HEK293 (cell line): ENCODE data around the gene PCSK2.

ENCODE experiments used
- CTCF ChIA-PET: fragments of 350-600 bp; formaldehyde crosslinking; extraction: SDS; loops from one replicate; lab custom pipeline; 2021; ENCODE audit warnings: antibody characterized with exemption; lab: Yijun Ruan, JAX
- POLR2A ChIA-PET: fragments of 300-600 bp; formaldehyde crosslinking; extraction: SDS; loops from one replicate; lab custom pipeline; 2020; ENCODE audit warnings: antibody characterized with exemption, inconsistent platforms; lab: Yijun Ruan, JAX
- H3K27ac ChIP-seq: fragments of 200-500 bp; sonication (Bioruptor generic); 2 replicates; pipeline ENCODE4 v1.5.1; 2014; ENCODE audit warnings: low read depth, low read length, control low read depth, inconsistent platforms; ENCODE audit errors: extremely low read depth
- H3K36me3 ChIP-seq, 2 experiments: fragments of 200-500 bp in 1 of 2; sonication (Bioruptor generic) in 1 of 2; 1 replicate in 1 of 2; 2 replicates in 1 of 2; pipeline ENCODE4 v1.5.1; 2014 to 2017; ENCODE audit warnings: inconsistent platforms in 2 of 2, low read length in 2 of 2; ENCODE audit not compliant: control insufficient read depth in 2 of 2, insufficient read depth in 1 of 2
- H3K4me1 ChIP-seq: fragments of 200-500 bp; sonication (Bioruptor generic); 2 replicates; pipeline ENCODE4 v1.5.1; 2014; ENCODE audit warnings: mild to moderate bottlenecking, low read length, inconsistent platforms; ENCODE audit not compliant: control insufficient read depth, insufficient read depth
- H3K4me3 ChIP-seq: 2 replicates; pipeline ENCODE4 v1.5.1; 2011; ENCODE audit warnings: low read depth, mild to moderate bottlenecking, control low read depth, low read length, moderate library complexity
- H3K9me3 ChIP-seq: fragments of 200-500 bp; sonication (Bioruptor generic); 2 replicates; pipeline ENCODE4 v1.5.1; 2014; ENCODE audit warnings: low read depth, low read length, inconsistent platforms; ENCODE audit not compliant: control insufficient read depth, insufficient read depth
- IKZF3 ChIP-seq: fragments of 450-650 bp; IDR thresholded peaks from 2 replicates; pipeline ENCODE4 v1.5.0; 2018; ENCODE audit warnings: missing biosample characterization, mild to moderate bottlenecking, missing genetic modification characterization, moderate library complexity
- MEIS1 ChIP-seq: sonication (generic); formaldehyde crosslinking; IDR thresholded peaks from 2 replicates; pipeline ENCODE4 v1.8.1; 2022; ENCODE audit warnings: missing genetic modification reagents, mild to moderate bottlenecking, borderline replicate concordance
- PRDM6 ChIP-seq: fragments of 450-650 bp; formaldehyde crosslinking; IDR thresholded peaks from 2 replicates; pipeline ENCODE4 v1.5.1; 2017; ENCODE audit warnings: missing biosample characterization, missing genetic modification characterization
- ZBTB17 ChIP-seq: fragments of 450-650 bp; formaldehyde crosslinking; IDR thresholded peaks from 2 replicates; pipeline ENCODE4 v1.5.1; 2016; ENCODE audit warnings: missing biosample characterization, missing genetic modification characterization
- ZFHX2 ChIP-seq: fragments of 450-650 bp; formaldehyde crosslinking; conservative IDR thresholded peaks from 2 replicates; pipeline ENCODE4 v1.5.1; 2016; ENCODE audit warnings: missing biosample characterization, missing genetic modification characterization
- ZFP41 ChIP-seq: fragments of 450-650 bp; formaldehyde crosslinking; IDR thresholded peaks from 2 replicates; pipeline ENCODE4 v1.5.1; 2016; ENCODE audit warnings: missing biosample characterization, missing genetic modification characterization, borderline replicate concordance
- ZNF10 ChIP-seq: fragments of 450-650 bp; formaldehyde crosslinking; IDR thresholded peaks from 2 replicates; pipeline ENCODE4 v1.5.1; 2017; ENCODE audit warnings: missing biosample characterization, missing genetic modification characterization
- ZNF211 ChIP-seq: fragments of 450-650 bp; formaldehyde crosslinking; IDR thresholded peaks from 2 replicates; pipeline ENCODE4 v1.5.1; 2016; ENCODE audit warnings: low read depth, missing biosample characterization, missing genetic modification characterization
- ZNF423 ChIP-seq: fragments of 450-650 bp; formaldehyde crosslinking; IDR thresholded peaks from 2 replicates; pipeline ENCODE4 v1.5.1; 2016; ENCODE audit warnings: missing biosample characterization, missing genetic modification characterization
- ZNF488 ChIP-seq: fragments of 450-650 bp; formaldehyde crosslinking; IDR thresholded peaks from 2 replicates; pipeline ENCODE4 v1.5.1; 2016; ENCODE audit warnings: missing biosample characterization, missing genetic modification characterization
- ZNF529 ChIP-seq: fragments of 450-650 bp; formaldehyde crosslinking; IDR thresholded peaks from 2 replicates; pipeline ENCODE4 v1.5.1; 2017; ENCODE audit warnings: missing genetic modification characterization, missing biosample characterization; ENCODE audit not compliant: insufficient replicate concordance
- ZNF561 ChIP-seq: fragments of 450-650 bp; IDR thresholded peaks from 2 replicates; pipeline ENCODE4 v1.5.1; 2018; ENCODE audit warnings: missing biosample characterization, missing genetic modification characterization, borderline replicate concordance
- ZNF580 ChIP-seq: fragments of 450-650 bp; formaldehyde crosslinking; IDR thresholded peaks from 2 replicates; pipeline ENCODE4 v1.5.1; 2016; ENCODE audit warnings: missing biosample characterization, missing genetic modification characterization
- ZNF610 ChIP-seq: fragments of 450-650 bp; formaldehyde crosslinking; IDR thresholded peaks from 2 replicates; pipeline ENCODE4 v1.5.1; 2016; ENCODE audit warnings: missing biosample characterization, missing genetic modification characterization, borderline replicate concordance
- ZNF776 ChIP-seq: fragments of 450-650 bp; formaldehyde crosslinking; IDR thresholded peaks from 2 replicates; pipeline ENCODE4 v1.5.0; 2017; ENCODE audit warnings: missing biosample characterization, missing genetic modification characterization, borderline replicate concordance
- ZNF843 ChIP-seq: fragments of 450-650 bp; formaldehyde crosslinking; IDR thresholded peaks from 2 replicates; pipeline ENCODE4 v1.5.1; 2016; ENCODE audit warnings: missing biosample characterization, missing genetic modification characterization

The PCSK2 gene

GRCh38 chr20:17446171-17446570, 219.3 kb downstream of the PCSK2 start:
- H3K27ac ChIP-seq, result no peak overlapping the region
- H3K4me1 ChIP-seq, result no peaks in the 10 kb centered on the region
- H3K4me3 ChIP-seq, result no peak overlapping the region
- ChIA-PET CTCF (interaction anchor here (0.9 kb wide), 1 partner anchor 16 kb away, joined by 3 read pairs; no protein-coding TSS in a partner anchor), POLR2A (no interaction called here)
- H3K36me3 ChIP-seq, result no peaks in the 10 kb centered on the region
- TF ChIP-seq ZNF776 (no peak), PRDM6 (no peak), ZNF211 (no peak)
- no peaks in the 10 kb centered on the region for H3K9me3 ChIP-seq

- POLR2A ChIA-PET, result no interaction called here
- CTCF ChIA-PET, result interaction anchor here (0.5 kb wide), 1 partner anchor 18 kb away, joined by 4 read pairs; no protein-coding TSS in a partner anchor
Observed at GRCh38 chr20:17448071-17448470, 221.2 kb downstream of the PCSK2 start.

GRCh38 chr20:17449031-17449430, 222.2 kb downstream of the PCSK2 start:
- CTCF ChIA-PET, result interaction anchor here (0.5 to 0.6 kb wide), 2 partner anchors 16 to 645 kb away, joined by 3 read pairs; no protein-coding TSS in a partner anchor
- H3K9me3 ChIP-seq, result no peaks in the 10 kb centered on the region
- H3K4me1 ChIP-seq, result no peaks in the 10 kb centered on the region

More at GRCh38 chr20:17448071-17448470, 221.2 kb downstream of the PCSK2 start:
- H3K27ac ChIP-seq, result no peak overlapping the region
- no peaks in the 10 kb centered on the region for H3K4me1 ChIP-seq
- no peaks in the 10 kb centered on the region for H3K36me3 ChIP-seq
- no peak overlapping the region for H3K4me3 ChIP-seq
- no peaks in the 10 kb centered on the region for H3K9me3 ChIP-seq
- TF ChIP-seq ZNF488 (tag by site-specific recombination), result no peak
- no peak for TF ChIP-seq ZBTB17 (tag by site-specific recombination)
- TF ChIP-seq ZNF10 (tag by site-specific recombination), result no peak

GRCh38 chr20:17452441-17452840, 225.6 kb downstream of the PCSK2 start:
- CTCF ChIA-PET, result no interaction called here
- TF ChIP-seq MEIS1 (CRISPR knock-in tag) (no peak), ZNF580 (tag by site-specific recombination) (no peak), ZNF423 (tag by site-specific recombination) (no peak), ZNF843 (no peak), ZFHX2 (tag by site-specific recombination) (no peak), ZNF561 (tag by site-specific recombination) (no peak)

More at GRCh38 chr20:17449031-17449430, 222.2 kb downstream of the PCSK2 start:
- no peaks in the 10 kb centered on the region for H3K36me3 ChIP-seq
- POLR2A ChIA-PET, result no interaction called here
- no peak for TF ChIP-seq ZNF529 (tag by site-specific recombination)
- TF ChIP-seq ZNF610 (tag by site-specific recombination), result no peak
- TF ChIP-seq IKZF3, result no peak
- no peak for TF ChIP-seq ZNF580 (tag by site-specific recombination)
- no peak for TF ChIP-seq ZFP41 (tag by site-specific recombination)
- TF ChIP-seq, all 188 proteins: peak for 0
- no peak overlapping the region for H3K4me3 ChIP-seq
- H3K27ac ChIP-seq, result no peak overlapping the region

More at GRCh38 chr20:17452441-17452840, 225.6 kb downstream of the PCSK2 start:
- POLR2A ChIA-PET, result no interaction called here
- Histone ChIP-seq H3K9me3 (no peaks in the 10 kb centered on the region), H3K4me1 (no peaks in the 10 kb centered on the region), H3K36me3 (no peaks in the 10 kb centered on the region), H3K27ac (no peak overlapping the region), H3K4me3 (no peak overlapping the region)
